Dendritic cell treated with granulocyte-macrophage colony-stimulating factor and Interleukin-4, amounts not matched to agents 40 ng/mL and 50 ng/mL, for 4 days (primary cell): ENCODE results near the gene DBT.

Experiments used
- H3K27ac Mint-ChIP-seq: one replicate; pipeline ENCODE4 v1.8.0; 2022; ENCODE audit warnings: mild to moderate bottlenecking, mixed read lengths
- H3K27me3 Mint-ChIP-seq: one replicate; pipeline ENCODE4 v1.8.0; 2022; ENCODE audit warnings: mild to moderate bottlenecking, mixed read lengths
- H3K36me3 Mint-ChIP-seq: one replicate; pipeline ENCODE4 v1.8.0; 2022; ENCODE audit warnings: low read depth, mixed read lengths
- H3K4me1 Mint-ChIP-seq: one replicate; pipeline ENCODE4 v1.8.0; 2022; ENCODE audit warnings: low read depth, mixed read lengths
- H3K4me3 Mint-ChIP-seq: one replicate; pipeline ENCODE4 v1.8.0; 2022; ENCODE audit warnings: mild to moderate bottlenecking, moderate library complexity, mixed read lengths
- H3K9me3 Mint-ChIP-seq: one replicate; pipeline ENCODE4 v1.8.0; 2022; ENCODE audit warnings: mixed read lengths
- intact Hi-C: fragments of 100-400 bp; cut with micrococcal nuclease; formaldehyde crosslinking; loops from one replicate; pipeline ENCODE4 v1.15.0; 2022

The DBT gene

GRCh38 chr1:100162881-100163280 lies 86.8 kb downstream of the DBT start:
- Mint-ChIP-seq H3K4me1 (no peaks in the 10 kb centered on the region), H3K27me3 (no peaks in the 10 kb centered on the region)

GRCh38 chr1:100152271-100152670 lies 97.4 kb downstream of the DBT start:
- H3K4me3 Mint-ChIP-seq = no peak overlapping the region
- H3K9me3 Mint-ChIP-seq = no peaks in the 10 kb centered on the region
- peaks cover 24% of the 10 kb centered on the region for H3K36me3 Mint-ChIP-seq
- H3K4me1 Mint-ChIP-seq = peaks cover 18% of the 10 kb centered on the region
- H3K27me3 Mint-ChIP-seq = no peaks in the 10 kb centered on the region
- intact Hi-C loops = loop anchor here (5.0 kb wide), 1 partner anchor 35 kb away; no protein-coding TSS in a partner anchor
- H3K27ac Mint-ChIP-seq = no peak overlapping the region

More at GRCh38 chr1:100162881-100163280, 86.8 kb downstream of the DBT start:
- Mint-ChIP-seq H3K9me3 (no peaks in the 10 kb centered on the region), H3K36me3 (no peaks in the 10 kb centered on the region), H3K27ac (no peak overlapping the region), H3K4me3 (no peak overlapping the region)
- intact Hi-C loops = no loop called here

- Mint-ChIP-seq H3K36me3 (peaks cover 26% of the 10 kb centered on the region), H3K4me1 (peaks cover 18% of the 10 kb centered on the region), H3K9me3 (no peaks in the 10 kb centered on the region), H3K27me3 (no peaks in the 10 kb centered on the region), H3K27ac (no peak overlapping the region), H3K4me3 (no peak overlapping the region)
- intact Hi-C loops = loop anchor here (5.0 kb wide), 1 partner anchor 36 kb away; no protein-coding TSS in a partner anchor
Observed at GRCh38 chr1:100151679-100152078, 98.0 kb downstream of the DBT start.

- H3K9me3 Mint-ChIP-seq = no peaks in the 10 kb centered on the region
- no peak overlapping the region for H3K27ac Mint-ChIP-seq
- no peaks in the 10 kb centered on the region for H3K27me3 Mint-ChIP-seq
- H3K36me3 Mint-ChIP-seq = peaks cover 61% of the 10 kb centered on the region
- peaks cover 18% of the 10 kb centered on the region for H3K4me1 Mint-ChIP-seq
- H3K4me3 Mint-ChIP-seq = no peak overlapping the region
- intact Hi-C loops = loop anchor here (10.0 kb wide), 1 partner anchor 343 kb away; no protein-coding TSS in a partner anchor
Observed at GRCh38 chr1:100147875-100148274, 101.8 kb downstream of the DBT start.

GRCh38 chr1:100146958-100147357 lies 102.7 kb downstream of the DBT start:
- H3K4me1 Mint-ChIP-seq = peaks cover 9% of the 10 kb centered on the region
- intact Hi-C loops = loop anchor here (10.0 kb wide), 1 partner anchor 342 kb away; no protein-coding TSS in a partner anchor
- H3K36me3 Mint-ChIP-seq = peaks cover 70% of the 10 kb centered on the region
- H3K27me3 Mint-ChIP-seq = no peaks in the 10 kb centered on the region
- no peak overlapping the region for H3K27ac Mint-ChIP-seq
- no peak overlapping the region for H3K4me3 Mint-ChIP-seq
- no peaks in the 10 kb centered on the region for H3K9me3 Mint-ChIP-seq

GRCh38 chr1:100145116-100145515 lies 104.5 kb downstream of the DBT start:
- intact Hi-C loops = loop anchor here (10.0 kb wide), 1 partner anchor 340 kb away; no protein-coding TSS in a partner anchor
- Mint-ChIP-seq H3K4me3 (no peak overlapping the region), H3K27ac (no peak overlapping the region), H3K4me1 (no peaks in the 10 kb centered on the region), H3K36me3 (peaks cover 82% of the 10 kb centered on the region), H3K9me3 (no peaks in the 10 kb centered on the region), H3K27me3 (no peaks in the 10 kb centered on the region)

- Mint-ChIP-seq H3K27ac (no peak overlapping the region), H3K27me3 (no peaks in the 10 kb centered on the region), H3K4me1 (no peaks in the 10 kb centered on the region), H3K4me3 (no peak overlapping the region), H3K36me3 (peaks cover 91% of the 10 kb centered on the region), H3K9me3 (no peaks in the 10 kb centered on the region)
- intact Hi-C loops = loop anchor here (10.0 kb wide), 1 partner anchor 338 kb away; no protein-coding TSS in a partner anchor
Observed at GRCh38 chr1:100142343-100142742, 107.3 kb downstream of the DBT start.

- H3K4me3 Mint-ChIP-seq = no peak overlapping the region
- H3K27me3 Mint-ChIP-seq = no peaks in the 10 kb centered on the region
- intact Hi-C loops = loop anchor here (10.0 kb wide), 1 partner anchor 336 kb away; no protein-coding TSS in a partner anchor
- no peak overlapping the region for H3K27ac Mint-ChIP-seq
- H3K9me3 Mint-ChIP-seq = no peaks in the 10 kb centered on the region
- H3K36me3 Mint-ChIP-seq = peaks cover 94% of the 10 kb centered on the region
- no peaks in the 10 kb centered on the region for H3K4me1 Mint-ChIP-seq
Observed at GRCh38 chr1:100141192-100141591, 108.4 kb downstream of the DBT start.

GRCh38 chr1:100137602-100138001 lies 112.0 kb downstream of the DBT start:
- no peaks in the 10 kb centered on the region for H3K27me3 Mint-ChIP-seq
- H3K36me3 Mint-ChIP-seq = peaks cover 67% of the 10 kb centered on the region
- peaks cover 11% of the 10 kb centered on the region for H3K4me1 Mint-ChIP-seq
- H3K4me3 Mint-ChIP-seq = no peak overlapping the region
- H3K27ac Mint-ChIP-seq = no peak overlapping the region
- H3K9me3 Mint-ChIP-seq = no peaks in the 10 kb centered on the region
- intact Hi-C loops = loop anchor here (10.0 kb wide), 2 partner anchors 107 to 757 kb away; partner anchors contain the start of genes DBT, EXTL2 and SLC30A7
